H7 (cell line): Measurements from ENCODE around the gene PUM2. TPM values are rescaled to one million over a fixed set of nuclear protein-coding genes. Genes with fewer than 3 reads are reported as not detected.
A peak's percentile ranks its signal among the peaks of the same experiment; 100 is the strongest.

Experiments
- DNase-seq: peaks from one replicate; pipeline ENCODE4 v3.0.0; 2012
- H3K27me3 ChIP-seq: 2 replicates; pipeline ENCODE4 v1.6.0; 2011; ENCODE audit warnings: mild to moderate bottlenecking, low read length; ENCODE audit not compliant: control insufficient read depth, insufficient read depth
- H3K36me3 ChIP-seq: replicated peaks from 2 replicates; pipeline ENCODE4 v1.5.1; 2011; ENCODE audit warnings: low read length; ENCODE audit not compliant: control insufficient read depth, insufficient read depth
- H3K4me3 ChIP-seq: 2 replicates; pipeline ENCODE4 v1.5.1; 2011; ENCODE audit warnings: low read depth, mild to moderate bottlenecking, control low read depth, low read length, moderate library complexity; ENCODE audit not compliant: insufficient read depth
- total RNA-seq: library from RNA; depleted of rRNA; stranded (reverse); fragments of >200 nt; shearing (Covaris generic); gene quantifications from 2 replicates; pipeline ENCODE4 v1.2.3, GENCODE V29; 2014

Gene PUM2
- total RNA-seq, 1 experiment from 2014 or later, result 36.2 TPM

- no peaks in the 10 kb centered on the region for H3K27me3 ChIP-seq
- no peaks in the 10 kb centered on the region for H3K36me3 ChIP-seq
- H3K4me3 ChIP-seq, result no peak overlapping the region
- no peak for DNase-seq
Observed at GRCh38 chr2:20334605-20335203, 15.9 kb downstream of the PUM2 start.

DNA sequence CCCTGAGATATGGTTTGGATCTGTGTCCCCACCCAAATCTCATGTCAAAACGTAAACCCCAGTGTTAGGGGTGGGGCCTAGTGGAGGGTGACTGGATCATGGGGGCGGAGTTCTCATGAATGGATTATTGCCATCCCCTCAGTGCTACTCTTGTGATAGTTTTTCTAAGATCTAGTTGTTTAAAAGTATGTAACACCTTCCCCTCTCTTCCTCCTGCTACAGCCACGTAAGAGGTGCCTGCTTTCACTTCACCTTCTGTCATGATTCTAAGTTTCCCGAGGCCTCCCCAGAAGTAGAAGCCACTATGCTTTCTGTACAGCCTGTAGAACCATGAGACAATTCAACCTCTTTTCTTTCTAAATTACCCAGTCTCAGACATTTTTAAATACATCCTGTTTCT, 16.9 kb downstream of the PUM2 start:
- H3K27me3 ChIP-seq, result no peaks in the 10 kb centered on the region
- no peaks in the 10 kb centered on the region for H3K36me3 ChIP-seq
- H3K4me3 ChIP-seq, result no peak overlapping the region
- DNase-seq, result no peak

DNA sequence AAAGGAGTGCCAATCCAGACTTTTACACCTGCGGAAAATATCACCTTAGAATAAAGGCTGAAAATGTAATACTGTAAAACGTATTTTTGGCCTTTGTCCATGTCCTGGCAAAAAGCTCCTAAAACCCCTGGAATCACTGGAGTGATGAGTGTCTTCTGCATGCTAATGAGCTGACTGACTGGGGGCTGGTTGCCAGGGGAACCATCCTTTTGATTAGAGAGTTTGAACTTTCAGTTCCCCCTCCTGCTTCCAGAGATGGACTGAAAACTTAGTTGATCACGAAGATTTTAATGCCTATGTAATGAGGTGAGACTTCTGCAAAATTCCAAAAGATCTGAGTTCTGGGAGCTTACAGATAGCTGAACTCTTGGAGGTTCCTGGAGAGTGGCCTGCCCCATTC, 20.5 kb downstream of the PUM2 start:
- DNase-seq, result no peak
- H3K36me3 ChIP-seq, result no peaks in the 10 kb centered on the region
- H3K4me3 ChIP-seq, result no peak overlapping the region
- no peaks in the 10 kb centered on the region for H3K27me3 ChIP-seq

- H3K4me3 ChIP-seq, result no peak overlapping the region
- no peak for DNase-seq
- H3K27me3 ChIP-seq, result no peaks in the 10 kb centered on the region
- H3K36me3 ChIP-seq, result peaks cover 2% of the 10 kb centered on the region
Observed at GRCh38 chr2:20327370-20327769, 23.3 kb downstream of the PUM2 start.

DNA sequence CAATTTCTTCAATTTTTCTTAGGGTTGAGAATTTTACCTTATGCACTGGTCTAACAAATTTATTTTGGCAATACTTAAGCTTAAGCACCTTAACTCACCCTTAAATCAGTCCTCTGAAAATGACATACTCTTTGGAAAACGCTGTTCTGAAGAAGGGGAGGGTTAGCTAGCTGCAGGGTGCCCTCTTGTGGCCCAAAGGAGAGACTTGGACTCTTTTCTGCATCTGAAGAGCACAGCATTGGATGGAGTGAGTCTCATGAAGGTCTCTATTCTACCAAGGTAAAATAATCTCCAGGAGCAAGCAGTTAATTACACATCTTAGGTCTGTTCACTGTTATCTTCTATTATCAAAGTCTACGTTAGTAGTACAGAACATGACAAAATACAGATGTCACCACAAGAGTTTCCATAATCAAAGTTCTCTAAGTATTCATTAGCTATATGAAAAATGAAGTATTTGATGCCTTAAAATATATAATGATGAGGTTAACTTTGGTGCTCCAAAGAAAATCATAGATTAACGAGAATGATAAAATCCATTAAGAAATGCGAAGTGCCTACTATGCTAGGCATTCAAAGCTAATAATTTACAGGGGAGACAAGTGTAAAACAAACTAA, 24.4 kb downstream of the PUM2 start:
- peak; percentile 59 for DNase-seq
- peaks cover 2% of the 10 kb centered on the region for H3K36me3 ChIP-seq

DNA sequence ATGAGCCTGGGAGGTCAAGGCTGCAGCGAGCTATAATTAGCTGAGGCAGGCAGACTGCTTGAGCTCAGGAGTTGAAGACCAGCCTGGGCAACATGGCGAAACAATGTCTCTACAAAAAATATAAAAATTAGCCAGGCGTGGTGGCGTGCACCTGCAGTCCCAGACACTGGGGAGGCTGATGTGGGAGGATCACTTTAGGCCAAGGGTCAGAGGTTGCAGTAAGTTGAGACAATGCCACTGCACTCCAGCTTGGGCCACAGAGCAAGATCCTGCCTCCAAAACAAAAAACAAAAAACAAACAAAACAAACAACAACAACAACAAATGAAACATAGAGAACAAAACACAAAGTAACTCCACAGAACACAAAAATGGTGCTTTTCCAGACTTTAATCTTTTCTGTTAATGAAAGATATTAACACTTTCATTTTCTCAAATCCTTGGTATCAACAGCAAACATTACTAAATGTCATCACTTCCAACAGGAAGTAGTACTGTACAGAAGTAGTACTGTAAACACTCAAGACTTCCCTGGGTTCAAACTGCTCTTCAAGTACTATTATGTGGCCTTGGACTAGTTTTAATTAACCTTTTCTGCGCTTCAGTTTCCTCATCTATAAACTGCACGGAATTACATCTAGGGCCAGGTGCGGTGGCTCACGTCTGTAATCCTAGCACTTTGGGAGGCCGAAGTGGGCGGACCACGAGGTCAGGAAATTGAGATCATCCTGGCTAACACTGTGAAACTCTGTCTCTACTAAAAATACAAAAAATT, 27.9 kb downstream of the PUM2 start:
- no peak for DNase-seq
- no peak overlapping the region for H3K4me3 ChIP-seq
- peaks cover 5% of the 10 kb centered on the region for H3K36me3 ChIP-seq
- H3K27me3 ChIP-seq, result no peaks in the 10 kb centered on the region

More for the DNA sequence above, 24.4 kb downstream of the PUM2 start:
- Histone ChIP-seq H3K27me3 (no peaks in the 10 kb centered on the region), H3K4me3 (no peak overlapping the region)

GRCh38 chr2:20317690-20318089, 33.0 kb downstream of the PUM2 start:
- peaks cover 7% of the 10 kb centered on the region for H3K36me3 ChIP-seq
- no peak for DNase-seq
- no peak overlapping the region for H3K4me3 ChIP-seq
- no peaks in the 10 kb centered on the region for H3K27me3 ChIP-seq

- Histone ChIP-seq H3K36me3 (peaks cover 5% of the 10 kb centered on the region), H3K4me3 (no peak overlapping the region), H3K27me3 (no peaks in the 10 kb centered on the region)
- no peak for DNase-seq
Observed at GRCh38 chr2:20317197-20317596, 33.4 kb downstream of the PUM2 start.

GRCh38 chr2:20314562-20315501, 35.8 kb downstream of the PUM2 start:
- Histone ChIP-seq H3K36me3 (peaks cover 7% of the 10 kb centered on the region), H3K4me3 (no peak overlapping the region), H3K27me3 (no peaks in the 10 kb centered on the region)
- DNase-seq, result no peak

- H3K4me3 ChIP-seq, result no peak overlapping the region
- peaks cover 10% of the 10 kb centered on the region for H3K36me3 ChIP-seq
- no peaks in the 10 kb centered on the region for H3K27me3 ChIP-seq
- no peak for DNase-seq
Observed at GRCh38 chr2:20313659-20314058, 37.0 kb downstream of the PUM2 start.

- Histone ChIP-seq H3K4me3 (no peak overlapping the region), H3K36me3 (peaks cover 20% of the 10 kb centered on the region), H3K27me3 (no peaks in the 10 kb centered on the region)
- DNase-seq, result no peak
Observed at GRCh38 chr2:20309001-20309400, 41.6 kb downstream of the PUM2 start.

DNA sequence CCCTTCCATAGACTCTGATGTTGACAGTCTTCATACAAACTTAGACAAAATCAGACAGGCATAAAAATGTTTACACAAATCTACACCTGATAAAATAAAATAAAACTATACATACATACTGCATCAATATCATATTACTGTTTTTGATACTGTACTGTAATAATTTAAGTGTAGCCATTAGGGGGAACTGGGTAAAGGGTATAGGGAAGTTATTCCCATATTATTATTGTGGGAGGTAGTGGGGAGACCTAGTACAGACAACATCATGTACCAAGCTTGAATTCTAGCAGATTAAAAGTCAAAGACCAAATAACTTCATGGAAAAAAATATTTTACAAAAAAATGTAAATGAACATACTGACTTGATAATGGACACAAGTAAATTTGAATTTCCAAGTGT, 43.3 kb downstream of the PUM2 start:
- Histone ChIP-seq H3K4me3 (no peak overlapping the region), H3K36me3 (peaks cover 19% of the 10 kb centered on the region), H3K27me3 (no peaks in the 10 kb centered on the region)
- DNase-seq, result no peak

GRCh38 chr2:20304411-20304810, 46.2 kb downstream of the PUM2 start:
- Histone ChIP-seq H3K27me3 (no peaks in the 10 kb centered on the region), H3K4me3 (no peak overlapping the region), H3K36me3 (peaks cover 17% of the 10 kb centered on the region)
- DNase-seq, result no peak

- H3K4me3 ChIP-seq, result no peak overlapping the region
- no peaks in the 10 kb centered on the region for H3K27me3 ChIP-seq
- H3K36me3 ChIP-seq, result peaks cover 18% of the 10 kb centered on the region
- DNase-seq, result no peak
Observed at GRCh38 chr2:20303966-20304365, 46.7 kb downstream of the PUM2 start.
